ENCODE measurements around the gene C2orf78.

The C2orf78 gene

GRCh38 chr2:73841912-73842738 lies 58.1 kb downstream of the C2orf78 start:
- DNase-seq: no peak

- DNase-seq: no peak
Observed at GRCh38 chr2:73842739-73843019, 58.7 kb downstream of the C2orf78 start.

- no peak for DNase-seq
Observed at GRCh38 chr2:73844087-73844486, 60.1 kb downstream of the C2orf78 start.

- no peak for DNase-seq
Observed at GRCh38 chr2:73850009-73850408, 66.0 kb downstream of the C2orf78 start.

GRCh38 chr2:73851274-73851673 lies 67.3 kb downstream of the C2orf78 start:
- no peak for DNase-seq

GRCh38 chr2:73852020-73852419 lies 68.0 kb downstream of the C2orf78 start:
- no peak for DNase-seq

- DNase-seq: no peak
Observed at GRCh38 chr2:73855526-73855925, 71.5 kb downstream of the C2orf78 start.

- no peak for DNase-seq
Observed at GRCh38 chr2:73856214-73856613, 72.2 kb downstream of the C2orf78 start.

GRCh38 chr2:73859721-73860586 lies 76.0 kb downstream of the C2orf78 start:
- DNase-seq: no peak

GRCh38 chr2:73862987-73863386 lies 79.0 kb downstream of the C2orf78 start:
- DNase-seq: no peak
